Trophoblast cell (in vitro differentiated cells and primary cell): ENCODE measurements around the gene ELP4.

ENCODE experiments used
- DNase-seq, 2 donors: peaks; one replicate each; pipeline ENCODE4 v3.0.0-alpha.2; 2016
- H2AFZ ChIP-seq: 2 replicates; pipeline ENCODE4 v1.6.1; 2013; ENCODE audit warnings: low read length, moderate library complexity, mild to moderate bottlenecking; ENCODE audit not compliant: insufficient read depth, poor library complexity
- H2AK5ac ChIP-seq: 2 replicates; pipeline ENCODE4 v1.6.1; 2013; ENCODE audit warnings: mild to moderate bottlenecking, low read length
- H2BK120ac ChIP-seq: 2 replicates; pipeline ENCODE4 v1.6.1; 2013; ENCODE audit warnings: low read length, mild to moderate bottlenecking, moderate library complexity; ENCODE audit not compliant: insufficient read depth, poor library complexity
- H2BK12ac ChIP-seq: 2 replicates; pipeline ENCODE4 v1.6.1; 2013; ENCODE audit warnings: mild to moderate bottlenecking, low read length, moderate library complexity
- H2BK5ac ChIP-seq: 2 replicates; pipeline ENCODE4 v1.6.1; 2013; ENCODE audit warnings: low read length, low read depth, moderate library complexity, mild to moderate bottlenecking; ENCODE audit not compliant: poor library complexity
- H3K14ac ChIP-seq: 2 replicates; pipeline ENCODE4 v1.6.1; 2013; ENCODE audit warnings: mild to moderate bottlenecking, low read length
- H3K18ac ChIP-seq: 2 replicates; pipeline ENCODE4 v1.6.1; 2013; ENCODE audit warnings: mild to moderate bottlenecking, low read length
- H3K23ac ChIP-seq: 2 replicates; pipeline ENCODE4 v1.6.1; 2013; ENCODE audit warnings: low read length
- H3K27ac ChIP-seq: 2 replicates; pipeline ENCODE4 v1.5.1; 2013; ENCODE audit warnings: low read depth, mild to moderate bottlenecking, inconsistent platforms, low read length, moderate library complexity
- H3K27me3 ChIP-seq: 2 replicates; pipeline ENCODE4 v1.6.1; 2013; ENCODE audit warnings: inconsistent platforms, mild to moderate bottlenecking, low read length, moderate library complexity; ENCODE audit not compliant: insufficient read depth
- H3K36me3 ChIP-seq, 2 experiments: 1 replicate in 1 of 2; 2 replicates in 1 of 2; pipeline ENCODE4 v1.6.1; 2013; ENCODE audit warnings: low read length in 2 of 2, mild to moderate bottlenecking in 2 of 2, moderate library complexity in 1 of 2; ENCODE audit not compliant: insufficient read depth in 2 of 2, control insufficient read depth in 1 of 2
- H3K4ac ChIP-seq: 2 replicates; pipeline ENCODE4 v1.6.1; 2013; ENCODE audit warnings: low read depth, mild to moderate bottlenecking, low read length, moderate library complexity
- H3K4me1 ChIP-seq, 2 experiments: 1 replicate in 1 of 2; 2 replicates in 1 of 2; pipeline ENCODE4 v1.6.1; 2013; ENCODE audit warnings: low read length in 2 of 2, mild to moderate bottlenecking in 2 of 2, moderate library complexity in 1 of 2; ENCODE audit not compliant: insufficient read depth in 2 of 2, control insufficient read depth in 1 of 2
- H3K4me2 ChIP-seq: 2 replicates; pipeline ENCODE4 v1.6.1; 2013; ENCODE audit warnings: inconsistent platforms, mild to moderate bottlenecking, low read length, moderate library complexity
- H3K4me3 ChIP-seq: 2 replicates; pipeline ENCODE4 v1.5.1; 2013; ENCODE audit warnings: mild to moderate bottlenecking, low read depth, low read length, inconsistent platforms
- H3K79me1 ChIP-seq: one replicate; pipeline ENCODE4 v1.6.1; 2013; ENCODE audit warnings: low read length
- H3K79me2 ChIP-seq: 2 replicates; pipeline ENCODE4 v1.6.1; 2013; ENCODE audit warnings: low read length, mild to moderate bottlenecking; ENCODE audit not compliant: control insufficient read depth, insufficient read depth, poor library complexity
- H3K9ac ChIP-seq: 2 replicates; pipeline ENCODE4 v1.6.1; 2013; ENCODE audit warnings: mild to moderate bottlenecking, low read length
- H3K9me3 ChIP-seq: 2 replicates; pipeline ENCODE4 v1.6.1; 2013; ENCODE audit warnings: low read depth, mild to moderate bottlenecking, control low read depth, inconsistent platforms, low read length; ENCODE audit not compliant: insufficient read depth
- H4K12ac ChIP-seq: 2 replicates; pipeline ENCODE4 v1.6.1; 2013; ENCODE audit warnings: low read depth, mild to moderate bottlenecking, low read length, moderate library complexity
- H4K8ac ChIP-seq: 2 replicates; pipeline ENCODE4 v1.6.1; 2013; ENCODE audit warnings: low read depth, mild to moderate bottlenecking, low read length, moderate library complexity
- H4K91ac ChIP-seq: one replicate; pipeline ENCODE4 v1.6.1; 2013; ENCODE audit warnings: low read depth, mild to moderate bottlenecking, low read length, moderate library complexity
- WGBS: extraction: QIAGEN DNeasy Blood & Tissue Kit; methylation state at CpG from one replicate; pipeline ENCODE4 v1.1.7; 2013; ENCODE audit warnings: missing lambda C conversion rate; ENCODE audit not compliant: insufficient read length, insufficient coverage; ENCODE audit errors: extremely low coverage; 5-methylcytosine and 5-hydroxymethylcytosine counted together

Gene ELP4

GRCh38 chr11:31821235-31821764 lies 311.7 kb downstream of the ELP4 start:
- no peak overlapping the region for H3K27ac ChIP-seq
- no peak overlapping the region for H2BK5ac ChIP-seq
- DNase-seq, result no peak
- no peaks in the 10 kb centered on the region for H3K36me3 ChIP-seq
- no peak overlapping the region for H4K12ac ChIP-seq
- peaks cover 9% of the 10 kb centered on the region for H3K9me3 ChIP-seq
- H4K91ac ChIP-seq, result no peak overlapping the region
- H2AK5ac ChIP-seq, result no peak overlapping the region
- H2AFZ ChIP-seq, result no peak overlapping the region
- WGBS, result no CpG with 5 or more reads among the region's 5 CpGs
- peaks cover 4 to 5% of the 10 kb centered on the region in 2 experiments for H3K4me1 ChIP-seq
- no peak overlapping the region for H3K4me3 ChIP-seq
- H3K4ac ChIP-seq, result no peak overlapping the region
- H2BK120ac ChIP-seq, result no peak overlapping the region
- H3K27me3 ChIP-seq, result peaks cover 92% of the 10 kb centered on the region
- H3K23ac ChIP-seq, result no peak overlapping the region
- no peaks in the 10 kb centered on the region for H3K79me1 ChIP-seq
- H2BK12ac ChIP-seq, result no peak overlapping the region
- no peak overlapping the region for H3K14ac ChIP-seq
- H3K79me2 ChIP-seq, result no peaks in the 10 kb centered on the region
- no peak overlapping the region for H3K9ac ChIP-seq
- no peak overlapping the region for H4K8ac ChIP-seq
- no peak overlapping the region for H3K18ac ChIP-seq
- H3K4me2 ChIP-seq, result no peak overlapping the region

GRCh38 chr11:31821766-31822165 lies 312.2 kb downstream of the ELP4 start:
- no peak overlapping the region for H3K4me3 ChIP-seq
- H3K27me3 ChIP-seq, result peaks cover 92% of the 10 kb centered on the region
- H4K12ac ChIP-seq, result no peak overlapping the region
- H2AFZ ChIP-seq, result no peak overlapping the region
- H3K14ac ChIP-seq, result no peak overlapping the region
- DNase-seq, result no peak
- peaks cover 4 to 5% of the 10 kb centered on the region in 2 experiments for H3K4me1 ChIP-seq
- no peaks in the 10 kb centered on the region for H3K79me1 ChIP-seq
- H3K18ac ChIP-seq, result no peak overlapping the region
- no peaks in the 10 kb centered on the region for H3K79me2 ChIP-seq
- WGBS, result no CpG with 5 or more reads among the region's 8 CpGs
- no peak overlapping the region for H2AK5ac ChIP-seq
- H2BK5ac ChIP-seq, result no peak overlapping the region
- no peaks in the 10 kb centered on the region for H3K36me3 ChIP-seq
- no peak overlapping the region for H3K4me2 ChIP-seq
- H2BK120ac ChIP-seq, result no peak overlapping the region
- H3K23ac ChIP-seq, result no peak overlapping the region
- H3K4ac ChIP-seq, result no peak overlapping the region
- peaks cover 9% of the 10 kb centered on the region for H3K9me3 ChIP-seq
- H4K91ac ChIP-seq, result no peak overlapping the region
- no peak overlapping the region for H3K27ac ChIP-seq
- no peak overlapping the region for H3K9ac ChIP-seq
- H2BK12ac ChIP-seq, result no peak overlapping the region
- H4K8ac ChIP-seq, result no peak overlapping the region

DNA sequence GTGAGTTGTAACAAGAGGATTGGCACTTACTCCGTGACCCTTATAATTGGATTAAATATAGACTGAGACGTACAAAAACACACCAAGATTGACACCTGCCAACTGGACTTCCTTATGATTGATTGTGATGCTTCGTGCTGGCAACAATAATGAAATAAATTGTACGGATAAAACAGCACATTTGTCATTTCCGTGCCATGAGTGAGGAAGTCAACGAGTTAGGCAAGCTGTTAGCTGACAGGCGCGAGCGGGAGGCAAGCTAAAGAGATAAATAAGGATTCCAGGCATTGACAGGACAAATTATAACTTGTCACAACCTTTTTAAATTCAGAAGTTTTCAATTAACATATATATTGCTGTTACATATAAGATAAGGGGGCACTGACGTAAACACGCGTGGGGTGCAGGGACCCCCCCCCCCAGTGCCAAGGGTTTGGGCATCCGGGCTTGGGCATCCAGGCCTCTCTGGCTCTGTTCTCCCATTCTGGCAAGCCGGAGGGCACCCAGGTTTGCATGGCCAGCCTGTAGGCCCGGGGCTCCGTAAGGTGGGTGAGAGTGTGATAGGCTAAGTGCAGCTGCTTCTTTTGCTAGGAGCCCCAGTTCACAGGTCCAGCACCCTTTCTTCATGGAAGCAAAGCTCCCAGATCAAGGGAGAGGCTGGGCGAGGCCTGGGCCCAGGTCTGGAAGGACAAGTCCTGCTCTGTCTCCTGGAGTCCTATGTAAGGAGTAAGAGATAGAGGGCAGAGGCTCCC lies 312.8 kb downstream of the ELP4 start:
- H3K9me3 ChIP-seq, result peaks cover 12% of the 10 kb centered on the region
- H2BK120ac ChIP-seq, result no peak overlapping the region
- peaks cover 4 to 5% of the 10 kb centered on the region in 2 experiments for H3K4me1 ChIP-seq
- no peak overlapping the region for H3K23ac ChIP-seq
- H3K18ac ChIP-seq, result no peak overlapping the region
- no peak overlapping the region for H4K12ac ChIP-seq
- no peak overlapping the region for H2BK12ac ChIP-seq
- peaks cover 92% of the 10 kb centered on the region for H3K27me3 ChIP-seq
- DNase-seq, result no peak
- no peak overlapping the region for H3K14ac ChIP-seq
- no peak overlapping the region for H2AK5ac ChIP-seq
- no peaks in the 10 kb centered on the region for H3K36me3 ChIP-seq
- no CpG with 5 or more reads among the region's 17 CpGs for WGBS
- no peak overlapping the region for H3K4me2 ChIP-seq
- H3K79me2 ChIP-seq, result no peaks in the 10 kb centered on the region
- H3K27ac ChIP-seq, result no peak overlapping the region
- H4K91ac ChIP-seq, result no peak overlapping the region
- H3K9ac ChIP-seq, result no peak overlapping the region
- H3K4me3 ChIP-seq, result no peak overlapping the region
- H2BK5ac ChIP-seq, result no peak overlapping the region
- no peak overlapping the region for H2AFZ ChIP-seq
- no peak overlapping the region for H4K8ac ChIP-seq
- H3K79me1 ChIP-seq, result no peaks in the 10 kb centered on the region
- H3K4ac ChIP-seq, result no peak overlapping the region

GRCh38 chr11:31822927-31823643 lies 313.5 kb downstream of the ELP4 start:
- no peak for DNase-seq
- Histone ChIP-seq H2AFZ (no peak overlapping the region), H3K9me3 (peaks cover 13% of the 10 kb centered on the region), H3K4me3 (no peak overlapping the region), H4K12ac (no peak overlapping the region), H3K79me2 (no peaks in the 10 kb centered on the region), H3K18ac (no peak overlapping the region), H3K27me3 (peaks cover 91% of the 10 kb centered on the region), H3K4me1 (peaks cover 0 to under 1% of the 10 kb centered on the region in 2 experiments), H3K9ac (no peak overlapping the region), H3K4me2 (no peak overlapping the region), H3K27ac (no peak overlapping the region), H2BK12ac (no peak overlapping the region), H3K36me3 (no peaks in the 10 kb centered on the region), H2AK5ac (no peak overlapping the region), H2BK5ac (no peak overlapping the region), H4K8ac (no peak overlapping the region), H3K23ac (no peak overlapping the region), H3K14ac (no peak overlapping the region), H4K91ac (no peak overlapping the region), H3K4ac (no peak overlapping the region), H3K79me1 (no peaks in the 10 kb centered on the region), H2BK120ac (no peak overlapping the region)
- no CpG with 5 or more reads among the region's 14 CpGs for WGBS
